Adipose tissue (tissue), 3 donors: ENCODE results near the gene ESAM. TPM values are rescaled to one million over a fixed set of nuclear protein-coding genes. Genes with fewer than 3 reads are reported as not detected.
A peak's percentile ranks its signal among the peaks of the same experiment; 100 is the strongest.
"Not testable (repeated sequence)": the region's sequence is repeated elsewhere in the genome, so short reads cannot be mapped to it uniquely, and the experiment has no call there.

Source experiments
- H3K27ac ChIP-seq: one replicate; pipeline ENCODE4 v1.5.1; 2013; ENCODE audit warnings: low read depth, low read length
- WGBS, 3 donors: extraction: QIAGEN DNeasy Blood & Tissue Kit; methylation state at CpG; one replicate each; pipeline ENCODE4 v1.1.7; 2013; 5-methylcytosine and 5-hydroxymethylcytosine counted together
- polyA plus RNA-seq, 3 donors: library from polyadenylated mRNA; stranded (reverse); fragments of 200-250 nt; gene quantifications; one replicate each; pipeline ENCODE4 v1.2.3, GENCODE V29; 2013
- donor health status: healthy with polysubstance abuse.
- donor health status: Bipolar disorder and iron deficiency.
- donor health status: healthy.

ESAM gene
- polyA plus RNA-seq, 3 donors: 17.6 to 116 (median 53.3) TPM

DNA sequence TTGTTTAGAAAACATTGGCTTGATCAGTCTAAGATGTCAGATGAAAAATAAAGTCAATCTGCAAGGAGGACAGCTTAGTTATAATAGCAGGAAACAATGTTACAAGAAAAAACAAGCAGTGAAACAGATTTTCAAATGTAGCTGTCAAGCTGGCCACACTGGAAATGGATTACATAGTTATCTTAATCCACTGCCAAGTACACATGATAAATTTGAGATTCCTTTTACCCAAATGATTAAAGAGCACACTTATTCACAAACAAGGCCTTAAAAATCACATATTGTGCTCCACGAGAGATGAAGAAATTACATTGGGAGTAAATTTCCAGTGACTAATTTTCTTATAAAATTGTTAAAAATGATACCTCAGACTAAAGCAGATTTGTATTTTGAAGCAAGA is 17.5 kb upstream of the ESAM start:
- 44 to 57% (median 55%) methylated on average over 1 of the region's 1 CpG for WGBS, 3 donors
- no peak overlapping the region for H3K27ac ChIP-seq

DNA sequence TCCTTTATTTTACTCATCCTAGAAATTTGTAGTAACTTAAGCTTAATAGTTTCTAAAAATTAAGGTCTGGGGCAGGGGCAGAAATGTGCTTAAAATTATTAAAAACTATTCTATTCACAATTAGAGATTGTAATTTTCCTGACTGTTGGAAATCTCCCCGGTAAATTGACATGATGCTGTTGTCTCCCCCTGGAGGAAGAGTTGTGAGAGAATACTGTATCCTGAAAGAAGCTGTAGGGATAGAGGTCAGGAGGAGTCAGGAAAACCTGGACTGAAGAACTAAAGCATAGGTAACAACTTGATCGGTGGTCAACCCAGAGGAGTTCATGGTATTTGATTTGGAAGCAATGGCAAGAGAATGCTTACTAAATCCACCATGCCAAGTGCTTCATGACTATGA is 16.2 kb upstream of the ESAM start:
- no peak overlapping the region for H3K27ac ChIP-seq
- 77 to 89% (median 79%) methylated on average over 2 of the region's 2 CpGs for WGBS, 3 donors

DNA sequence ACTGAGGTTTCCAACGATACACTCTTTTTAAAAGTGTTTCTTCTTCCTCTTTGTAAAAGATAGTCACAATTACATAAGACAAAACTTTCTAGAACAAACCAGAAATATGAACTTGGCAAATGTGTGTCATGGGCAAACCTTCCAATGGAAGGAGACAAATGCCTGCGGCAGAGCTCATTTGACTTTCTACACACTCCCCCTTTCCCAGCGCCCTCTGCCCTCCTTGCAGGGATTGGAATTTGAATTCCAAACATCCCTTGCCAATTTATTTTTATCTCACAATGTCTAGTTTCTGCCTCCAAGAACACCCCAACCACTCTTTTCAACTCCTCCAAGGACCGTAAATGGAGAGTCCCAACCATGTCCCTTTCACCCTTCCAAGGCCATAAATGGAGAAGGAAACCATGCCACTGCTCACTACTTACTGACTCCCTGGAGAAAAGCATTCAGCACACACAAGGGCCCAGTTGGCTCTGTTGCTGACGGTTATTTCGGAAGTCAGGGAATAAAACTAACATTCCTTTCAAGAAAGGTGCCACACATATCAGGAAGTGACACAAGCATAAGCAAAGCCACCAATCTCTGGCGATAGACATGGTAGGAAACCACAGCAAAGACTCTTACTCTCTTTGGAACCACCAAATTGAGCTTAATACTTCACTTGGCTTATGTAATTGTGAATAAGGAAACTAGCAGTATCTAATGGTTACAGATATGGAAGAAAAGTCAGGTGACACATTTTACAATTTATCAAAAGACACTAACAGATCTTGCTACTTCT is 15.0 kb upstream of the ESAM start:
- 68 to 93% (median 73%) methylated on average over 7 of the region's 7 CpGs for WGBS, 3 donors
- no peak overlapping the region for H3K27ac ChIP-seq

DNA sequence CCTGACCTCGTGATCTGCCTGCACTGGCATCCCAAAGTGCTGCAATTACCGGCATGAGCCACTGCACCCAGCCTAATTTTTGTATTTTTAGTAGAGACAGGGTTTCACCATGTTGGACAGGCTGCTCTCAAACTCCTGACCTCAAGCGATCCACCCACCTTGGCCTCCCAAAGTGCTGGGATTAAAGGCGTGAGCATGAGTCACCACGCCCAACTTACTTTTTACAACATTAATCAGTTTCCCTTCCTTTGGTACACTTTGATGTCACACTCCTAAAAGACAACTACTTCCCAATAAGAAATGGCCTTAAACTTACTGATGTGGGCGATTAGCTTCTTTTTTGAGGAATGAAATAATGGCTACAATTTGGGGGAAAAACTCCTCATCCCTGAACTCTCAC is 8.9 kb upstream of the ESAM start:
- WGBS, 3 donors: 93 to 99% (median 98%) methylated on average over 6 of the region's 6 CpGs
- not testable (repeated sequence) for H3K27ac ChIP-seq

DNA sequence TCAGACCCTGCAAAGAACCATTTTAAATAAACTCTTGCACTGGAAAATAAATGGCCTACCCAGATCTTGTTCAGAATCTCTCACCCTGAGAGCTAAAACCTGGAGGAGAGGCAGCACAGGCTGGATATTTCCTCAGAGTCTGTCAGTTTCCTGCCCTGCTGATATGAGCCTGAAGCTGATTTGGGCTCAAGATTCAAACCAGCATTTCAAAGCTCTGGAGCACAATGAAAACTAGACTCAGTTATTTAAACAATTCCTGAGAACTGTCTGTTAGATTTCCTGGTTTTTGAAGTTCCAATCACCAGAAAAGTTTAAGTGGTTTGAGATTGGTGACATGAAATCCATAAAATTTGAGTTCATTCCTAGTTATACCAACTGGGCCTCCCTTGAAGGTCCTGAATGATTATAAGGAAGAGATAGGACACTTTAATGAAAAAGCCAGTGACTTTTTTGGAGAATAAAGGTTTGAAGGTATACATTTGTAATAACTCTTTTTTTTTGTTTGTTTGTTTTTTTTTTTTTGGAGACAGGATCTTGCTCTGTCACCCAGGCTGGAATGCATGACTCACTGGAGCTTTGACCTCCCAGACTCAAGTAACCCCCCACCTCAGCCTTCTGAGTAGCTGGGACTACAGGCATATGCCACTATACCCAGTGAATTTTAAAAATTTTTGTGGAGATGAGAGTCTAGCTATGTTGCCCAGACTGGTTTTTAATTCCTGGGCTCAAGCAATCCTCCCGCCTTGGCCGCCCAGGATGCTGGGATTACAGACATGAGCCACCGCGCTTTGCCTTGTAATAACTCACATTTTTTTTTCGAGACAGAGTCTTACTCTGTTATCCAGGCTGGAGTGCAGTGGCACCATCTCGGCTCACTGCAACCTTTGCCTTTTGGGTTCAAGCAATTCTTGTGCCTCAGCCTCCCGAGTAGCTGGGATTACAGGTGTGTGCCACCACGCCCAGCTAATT is 8.0 kb upstream of the ESAM start:
- 96 to 98% (median 97%) methylated on average over 8 of the region's 8 CpGs for WGBS, 3 donors
- no peak overlapping the region for H3K27ac ChIP-seq

DNA sequence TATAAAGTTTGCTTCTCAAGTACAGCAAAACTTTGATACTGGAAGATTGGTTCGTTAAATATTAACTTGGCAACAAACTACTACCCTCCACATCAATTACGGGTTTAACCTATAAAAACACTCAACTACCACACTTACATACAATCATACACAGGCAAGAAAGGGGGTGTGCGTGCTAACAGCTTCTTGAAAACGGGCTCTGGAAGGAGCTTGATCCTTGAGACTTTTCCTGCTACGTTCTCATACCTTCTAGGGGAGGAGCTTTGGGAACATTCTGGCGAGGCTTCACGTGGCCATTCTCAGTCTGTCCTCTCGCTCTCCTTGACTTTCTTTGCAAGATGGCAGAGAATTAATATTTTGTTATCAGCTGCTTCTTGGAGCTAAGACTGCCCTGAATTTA is 6.8 kb upstream of the ESAM start:
- no peak overlapping the region for H3K27ac ChIP-seq
- whole genome bisulfite sequencing, 3 donors: 57 to 92% (median 81%) methylated on average over 8 of the region's 8 CpGs

DNA sequence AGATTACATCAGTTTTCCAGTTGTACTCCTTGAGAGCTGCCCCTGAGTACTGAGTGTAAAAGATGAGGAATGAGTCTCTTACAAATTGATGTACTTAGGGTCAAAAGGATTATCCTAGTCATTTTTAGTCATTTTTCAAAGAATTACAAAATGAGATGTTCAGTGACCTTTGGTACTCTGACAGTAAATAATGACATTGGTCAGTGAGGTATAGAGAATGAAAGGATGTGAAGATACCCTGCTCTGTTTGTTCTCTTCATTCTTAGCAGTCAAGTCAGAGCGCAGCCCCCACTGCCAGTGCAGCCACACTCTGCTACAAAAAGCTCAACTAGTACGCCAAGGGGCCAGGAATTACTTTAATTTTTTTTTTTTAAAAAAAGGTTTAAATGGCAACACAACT is 4.1 kb upstream of the ESAM start:
- WGBS, 3 donors: 97 to 99% (median 98%) methylated on average over 2 of the region's 2 CpGs
- H3K27ac ChIP-seq: no peak overlapping the region

DNA sequence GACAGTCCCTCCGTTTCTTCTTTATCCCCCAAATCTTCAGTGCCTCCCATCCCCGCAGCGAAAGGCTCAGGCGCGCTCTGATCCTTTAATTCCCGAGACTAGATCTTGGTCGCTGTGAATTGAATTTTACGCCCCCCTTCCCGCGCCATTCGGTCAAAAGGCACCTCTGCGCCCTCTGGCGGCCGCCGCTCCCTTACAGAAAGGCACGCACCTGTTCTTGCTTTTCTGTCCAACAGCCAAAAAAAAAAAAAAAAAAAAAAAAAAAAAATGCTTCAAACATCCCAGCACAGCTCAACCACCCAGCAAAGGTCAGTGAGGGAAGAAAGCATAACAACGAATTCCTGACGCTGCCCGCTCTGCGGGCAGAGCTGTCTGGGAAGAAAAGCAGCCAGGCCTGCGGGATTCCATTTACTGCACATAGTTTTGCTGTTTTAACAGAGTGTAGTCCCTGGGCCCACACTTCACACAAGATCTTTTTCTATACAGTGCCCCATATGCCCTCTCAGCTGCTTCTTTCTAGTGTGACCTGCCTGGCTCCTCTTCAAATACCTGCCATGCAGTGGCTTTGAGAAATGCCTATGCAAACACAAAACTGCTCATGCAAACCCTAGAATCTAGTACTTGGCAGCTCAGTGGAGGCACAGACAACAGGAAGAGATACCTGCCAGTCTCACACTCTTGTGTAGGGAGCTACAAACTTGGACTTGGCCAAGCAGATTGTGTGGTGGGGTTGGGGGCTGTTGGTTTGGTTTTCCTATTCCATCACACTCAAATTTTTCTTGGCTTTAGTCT is 1.3 kb upstream of the ESAM start:
- no peak overlapping the region for H3K27ac ChIP-seq
- WGBS, 3 donors: 2 to 8% (median 8%) methylated on average over 21 of the region's 21 CpGs

DNA sequence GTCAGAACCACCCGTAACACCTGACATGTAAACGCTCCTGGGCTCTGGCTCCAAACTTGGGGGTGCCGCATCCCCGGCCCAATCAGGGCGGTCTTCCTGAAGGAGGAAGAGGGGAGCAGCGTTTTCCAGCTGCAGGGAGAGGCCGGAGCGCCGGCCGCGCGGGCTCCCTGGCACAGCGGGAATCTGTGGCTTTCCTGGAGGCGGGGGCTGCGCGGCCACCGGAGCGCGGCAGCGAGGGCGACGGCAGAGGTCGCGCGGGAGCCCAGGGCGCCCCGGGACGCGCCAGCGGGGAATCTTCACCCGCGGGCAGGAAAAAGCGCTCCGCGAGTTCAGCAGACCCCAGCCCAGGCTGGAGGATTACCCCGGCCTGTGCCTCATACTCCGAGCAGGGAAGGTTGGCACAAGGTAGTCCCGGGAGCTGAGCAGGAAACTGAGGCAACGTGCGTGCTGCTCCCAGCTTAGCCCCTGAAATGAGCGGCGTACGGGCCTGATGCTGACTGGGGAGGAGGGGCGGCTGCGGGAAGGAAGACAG is 600 bp upstream of the ESAM start:
- 0 to 2% (median 0%) methylated on average over 40 to 45 of the region's 45 CpGs for WGBS, 3 donors
- H3K27ac ChIP-seq: no peak overlapping the region

DNA sequence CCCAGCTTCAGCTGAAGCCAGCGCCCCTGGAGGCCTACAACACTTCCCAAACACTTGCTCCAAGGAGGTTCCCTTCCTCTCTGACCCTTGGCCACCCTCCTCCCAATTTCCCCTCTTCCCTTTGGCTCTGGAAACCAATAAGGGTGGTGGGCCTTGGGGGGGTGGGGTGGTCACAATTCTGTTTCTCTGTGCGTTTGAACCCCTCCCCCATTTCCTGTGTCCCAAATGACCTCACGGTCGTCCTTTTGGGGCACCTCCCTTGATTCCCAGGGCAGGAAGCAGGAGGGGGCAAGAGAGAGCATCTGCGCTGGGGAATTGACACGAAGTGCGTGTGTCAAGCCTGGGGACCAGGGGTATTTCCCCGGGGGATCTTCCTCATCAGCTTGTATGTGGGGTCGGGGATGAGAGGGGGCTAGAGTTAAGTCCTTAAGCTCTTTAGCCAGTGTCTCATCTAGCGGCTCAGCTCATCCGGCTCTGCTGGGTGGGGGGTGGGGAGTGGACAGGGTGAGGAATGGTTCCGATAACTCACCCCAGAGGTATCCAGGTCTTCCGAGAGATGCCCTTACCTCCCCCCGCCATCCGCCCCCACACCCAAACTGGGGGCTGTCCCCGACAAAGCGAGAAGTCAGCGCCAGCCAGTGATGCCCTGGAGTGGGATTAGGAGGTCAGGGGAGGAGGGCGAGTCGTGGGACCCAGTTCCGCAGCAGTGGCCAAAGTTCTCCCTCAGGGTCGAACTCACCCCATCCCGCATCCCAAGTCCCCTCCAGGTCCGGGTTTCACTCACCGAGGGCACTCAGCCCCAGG is 587 bp downstream of the ESAM start:
- 9 to 22% (median 12%) methylated on average over 23 to 25 of the region's 25 CpGs for WGBS, 3 donors
- peak overlapping the region; percentile 29 for H3K27ac ChIP-seq

DNA sequence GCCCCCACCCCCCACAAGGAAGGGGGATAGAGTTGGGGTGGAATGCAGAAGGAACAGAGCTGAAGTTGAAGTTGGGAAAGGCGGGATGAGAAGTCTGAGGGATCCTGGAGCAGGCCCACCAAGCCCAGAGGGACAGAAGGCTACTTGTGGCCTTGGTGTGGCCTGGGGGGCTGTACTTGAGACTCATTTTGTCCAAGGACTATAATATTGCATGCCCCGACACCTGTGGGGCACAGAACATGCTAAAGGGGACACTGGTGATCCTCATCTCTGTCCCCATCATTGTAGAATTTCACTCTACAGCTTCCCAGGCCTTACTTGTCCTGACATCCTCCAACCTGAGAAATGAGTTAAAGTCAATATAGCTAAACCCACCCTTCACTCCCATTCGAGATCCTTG is 1.3 kb downstream of the ESAM start:
- 59 to 68% (median 63%) methylated on average over 3 of the region's 3 CpGs for WGBS, 3 donors

DNA sequence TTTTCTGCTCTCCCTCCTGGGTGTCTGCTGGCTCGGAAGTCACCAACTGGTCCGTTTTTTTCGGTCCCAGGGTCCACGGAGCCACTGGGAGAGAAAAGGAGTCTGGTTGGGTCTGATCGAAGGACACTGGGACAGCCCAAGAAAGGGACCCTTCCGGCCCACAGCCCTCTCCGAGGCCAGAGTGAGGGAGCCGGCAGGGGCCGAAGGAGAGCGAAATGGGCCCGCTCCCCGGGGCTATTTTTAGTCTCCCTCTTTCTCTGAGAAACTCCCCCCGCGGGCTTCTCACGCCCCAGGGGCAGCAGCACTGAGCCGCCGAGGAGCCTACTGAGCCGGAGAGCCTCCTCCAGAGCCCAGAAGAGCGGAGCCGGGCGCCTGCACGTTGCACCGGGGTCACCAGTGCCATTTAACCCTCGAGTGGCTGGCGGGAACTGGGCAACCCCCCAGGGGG is 1.9 kb downstream of the ESAM start:
- H3K27ac ChIP-seq: no peak overlapping the region
- 10 to 21% (median 20%) methylated on average over 24 to 25 of the region's 25 CpGs for WGBS, 3 donors

More for the DNA sequence above, 1.3 kb downstream of the ESAM start:
- H3K27ac ChIP-seq: no peak overlapping the region

DNA sequence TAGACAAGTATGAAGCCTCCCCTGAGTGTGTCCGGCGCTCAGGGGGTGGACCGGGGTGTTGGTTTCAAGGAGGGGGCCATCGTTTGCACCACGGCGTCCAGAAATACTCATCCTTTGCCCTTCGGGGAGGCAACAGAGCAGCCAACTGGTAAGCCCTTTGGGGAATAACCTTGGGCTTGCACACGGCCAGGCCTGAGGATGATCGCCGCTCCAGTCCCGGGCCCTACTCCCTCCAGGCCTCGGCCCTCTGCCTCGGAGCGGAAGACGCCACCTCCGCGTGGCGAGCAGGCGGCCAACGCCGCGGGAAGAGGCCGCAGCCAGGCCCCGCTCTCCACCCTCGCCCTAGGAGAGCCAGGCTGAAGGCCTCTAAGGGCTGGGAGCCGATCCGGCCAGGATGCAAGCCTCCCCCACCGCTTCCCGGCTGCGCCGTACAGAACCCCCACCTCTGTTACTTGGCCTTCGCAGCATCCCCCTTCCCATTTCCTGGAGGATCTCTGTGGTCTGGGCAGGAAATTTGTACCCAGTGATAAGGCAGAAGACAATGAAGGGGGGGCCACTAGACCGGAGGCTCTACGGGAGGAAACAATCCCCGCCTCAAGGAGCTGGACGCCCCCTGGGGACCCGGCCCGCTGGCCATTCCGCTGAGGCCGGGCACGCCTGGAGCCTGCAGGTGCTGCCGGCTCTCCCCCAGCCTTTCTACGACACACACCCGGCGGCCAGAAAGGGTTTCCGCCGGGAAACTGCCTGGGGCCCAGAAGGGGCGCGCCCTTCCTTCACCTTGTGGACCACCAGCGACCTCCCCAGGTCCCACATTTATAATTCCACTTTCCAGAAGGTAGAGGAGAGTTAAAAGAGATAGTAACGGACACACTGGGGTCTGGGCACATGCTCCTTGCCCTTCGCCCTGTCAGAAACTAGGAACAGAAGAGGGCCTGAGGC is 2.6 kb downstream of the ESAM start:
- 14 to 19% (median 15%) methylated on average over 51 to 52 of the region's 52 CpGs for WGBS, 3 donors
- no peak overlapping the region for H3K27ac ChIP-seq

DNA sequence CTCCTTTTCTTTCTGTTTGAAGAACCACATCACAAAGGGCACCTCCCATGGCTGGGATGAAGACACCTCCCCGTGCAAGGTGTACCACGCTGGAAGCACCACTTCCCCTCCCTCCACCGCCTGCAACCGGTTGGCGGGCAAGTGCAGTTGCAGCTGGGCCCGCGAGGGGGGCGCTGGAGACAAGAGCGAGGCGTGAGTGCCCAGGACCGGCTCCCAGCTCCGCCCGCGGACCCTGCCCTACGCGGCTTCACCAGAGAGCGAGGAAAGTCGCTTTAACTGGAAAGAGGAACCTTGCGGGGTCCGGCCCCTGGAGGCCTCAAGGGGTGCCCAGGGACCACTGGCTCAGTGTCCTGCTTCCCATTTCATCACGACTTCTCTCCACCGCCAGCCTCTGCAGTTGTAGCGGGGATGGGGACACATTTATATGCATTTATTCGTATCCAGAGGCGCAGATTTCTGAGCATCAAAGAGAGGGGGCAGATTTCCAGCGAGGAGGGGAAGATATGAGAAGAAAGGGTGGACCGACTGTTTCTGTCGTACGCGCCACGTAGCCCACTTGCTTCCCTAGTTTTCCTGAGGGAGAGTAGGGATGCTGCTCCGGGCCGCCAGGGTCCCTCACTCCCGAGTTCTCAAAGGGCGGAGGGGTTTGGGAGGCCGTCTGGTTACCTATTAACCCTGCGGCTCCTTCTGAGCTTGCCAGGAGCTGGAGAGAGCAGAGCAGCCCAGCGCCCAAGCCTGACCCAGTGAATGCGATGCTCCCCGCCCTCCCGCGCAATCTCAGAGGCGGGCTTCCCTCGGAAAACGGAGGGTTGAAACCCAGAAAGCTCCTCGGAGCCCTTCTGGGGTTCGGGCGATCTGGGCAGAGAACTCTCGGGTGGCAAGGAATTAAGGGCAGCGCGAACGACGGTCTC is 3.5 kb downstream of the ESAM start:
- H3K27ac ChIP-seq: no peak overlapping the region
- 5 to 12% (median 8%) methylated on average over 53 of the region's 53 CpGs for WGBS, 3 donors

DNA sequence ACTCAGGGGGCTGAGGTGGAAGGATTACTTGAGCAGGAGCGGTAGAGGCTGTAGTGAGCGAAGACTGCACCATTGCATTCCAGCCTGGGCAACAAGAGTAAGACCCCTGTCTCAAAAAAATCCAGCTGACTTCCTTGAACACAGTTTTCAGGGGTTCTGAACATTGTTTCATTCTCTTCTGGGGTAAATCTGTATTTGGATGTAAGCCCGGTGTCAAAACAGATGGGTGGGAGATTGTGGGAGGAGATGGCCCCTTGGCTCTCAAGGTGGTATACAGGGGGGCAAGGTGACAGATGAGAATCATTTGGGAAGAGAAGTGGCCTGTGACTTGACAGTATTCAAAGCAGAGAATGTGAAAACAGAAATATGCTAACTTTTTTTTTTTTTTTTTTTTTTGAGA is 4.8 kb downstream of the ESAM start:
- H3K27ac ChIP-seq: no peak overlapping the region
- WGBS, 3 donors: 62 to 74% (median 67%) methylated on average over 3 of the region's 3 CpGs
